Measurements from ENCODE around the gene TADA1. TPM values are rescaled to one million over a fixed set of nuclear protein-coding genes. Genes with fewer than 3 reads are reported as not detected.

The TADA1 gene
- total and polyA plus RNA-seq, 9 donors: 9.8 to 15.0 (median 11.5) TPM

DNA sequence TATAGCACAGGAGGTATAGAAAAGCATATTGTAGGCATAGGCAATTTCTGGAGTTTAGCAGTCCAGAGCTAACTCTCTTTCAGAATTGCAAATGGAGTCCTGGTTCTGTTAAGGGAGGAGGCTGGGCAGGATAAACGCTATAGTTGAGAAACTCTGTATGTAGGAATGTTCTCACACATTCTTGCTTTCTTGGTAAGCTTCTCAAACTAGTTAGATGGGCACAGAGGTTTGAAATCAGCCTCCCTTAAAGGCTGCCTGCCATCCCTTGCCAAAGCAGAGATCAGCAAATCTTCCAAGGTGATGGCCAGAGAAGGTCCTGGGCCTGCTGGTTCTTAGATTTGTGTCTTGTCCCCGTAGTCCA, 42.9 kb upstream of the TADA1 start:
- intact Hi-C loops (cut with DNase I): no loop called here
- TF ChIP-seq, protein P1, sequence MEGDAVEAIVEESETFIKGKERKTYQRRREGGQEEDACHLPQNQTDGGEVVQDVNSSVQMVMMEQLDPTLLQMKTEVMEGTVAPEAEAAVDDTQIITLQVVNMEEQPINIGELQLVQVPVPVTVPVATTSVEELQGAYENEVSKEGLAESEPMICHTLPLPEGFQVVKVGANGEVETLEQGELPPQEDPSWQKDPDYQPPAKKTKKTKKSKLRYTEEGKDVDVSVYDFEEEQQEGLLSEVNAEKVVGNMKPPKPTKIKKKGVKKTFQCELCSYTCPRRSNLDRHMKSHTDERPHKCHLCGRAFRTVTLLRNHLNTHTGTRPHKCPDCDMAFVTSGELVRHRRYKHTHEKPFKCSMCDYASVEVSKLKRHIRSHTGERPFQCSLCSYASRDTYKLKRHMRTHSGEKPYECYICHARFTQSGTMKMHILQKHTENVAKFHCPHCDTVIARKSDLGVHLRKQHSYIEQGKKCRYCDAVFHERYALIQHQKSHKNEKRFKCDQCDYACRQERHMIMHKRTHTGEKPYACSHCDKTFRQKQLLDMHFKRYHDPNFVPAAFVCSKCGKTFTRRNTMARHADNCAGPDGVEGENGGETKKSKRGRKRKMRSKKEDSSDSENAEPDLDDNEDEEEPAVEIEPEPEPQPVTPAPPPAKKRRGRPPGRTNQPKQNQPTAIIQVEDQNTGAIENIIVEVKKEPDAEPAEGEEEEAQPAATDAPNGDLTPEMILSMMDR (IDR thresholded peaks at IDR 0.05): no peak
- TF ChIP-seq EP300 (IDR thresholded peaks at IDR 0.05) (no peak), POLR2A (IDR thresholded peaks at IDR 0.05) (no peak)
- Histone ChIP-seq H3K27me3 (no peaks in the 10 kb centered on the region), H3K4me1 (ENCODE audit: insufficient read depth) (peaks cover 2% of the 10 kb centered on the region), H3K4me3 (no peak overlapping the region), H3K9me3 (no peaks in the 10 kb centered on the region), H3K27ac (no peak overlapping the region), H3K36me3 (no peaks in the 10 kb centered on the region)
- 79 to 88% (median 83%) methylated on average over 2 of the region's 2 CpGs for WGBS, 3 donors
- no peak for DNase-seq

DNA sequence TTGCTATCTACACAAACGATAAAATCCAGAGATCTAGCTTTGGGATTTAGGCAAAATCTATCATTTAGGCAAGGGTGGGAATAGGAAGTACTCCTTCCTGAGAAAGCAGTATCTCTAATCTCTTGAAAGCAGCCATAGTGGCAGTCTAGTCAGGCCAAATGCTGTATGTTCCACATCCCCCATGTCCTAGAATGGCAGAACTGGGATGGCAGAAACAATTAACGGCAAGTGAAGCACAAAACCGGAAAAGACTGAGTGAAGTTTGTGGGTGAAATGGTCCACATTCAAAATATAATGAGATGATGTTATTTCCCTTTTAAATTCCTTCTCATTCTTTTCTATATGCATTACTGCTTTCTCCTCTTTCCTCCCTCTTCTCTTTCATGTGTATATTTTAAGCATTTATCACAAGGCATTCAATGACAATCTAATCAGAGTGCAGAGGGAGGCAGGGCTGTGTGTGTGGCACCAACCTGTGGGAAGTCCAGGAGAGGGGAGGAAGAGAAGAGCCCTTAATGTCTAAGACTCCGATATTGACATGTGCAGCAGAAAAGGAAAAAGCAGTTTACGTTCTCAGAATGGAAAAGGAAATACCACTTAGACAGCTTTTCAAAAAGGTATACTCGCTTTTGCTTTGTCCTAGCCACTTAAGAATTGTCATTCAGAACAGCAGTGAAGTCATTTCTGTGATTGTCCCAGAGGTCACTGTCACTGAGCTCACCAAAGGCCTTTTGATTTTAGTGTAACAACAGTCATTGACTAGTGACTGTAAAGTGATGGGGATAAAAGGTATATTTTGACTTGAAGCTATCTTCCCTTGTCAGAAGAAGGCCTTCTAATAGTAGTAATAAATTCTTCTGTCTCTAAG, 42.3 kb upstream of the TADA1 start:
- Histone ChIP-seq H3K36me3 (no peaks in the 10 kb centered on the region), H3K27me3 (no peaks in the 10 kb centered on the region), H3K9me3 (no peaks in the 10 kb centered on the region), H3K4me3 (no peak overlapping the region), H3K4me1 (ENCODE audit: insufficient read depth) (peaks cover 2% of the 10 kb centered on the region), H3K27ac (no peak overlapping the region)
- no peak for DNase-seq
- intact Hi-C loops (cut with DNase I): no loop called here
- 82 to 86% (median 84%) methylated on average over 6 of the region's 6 CpGs for WGBS, 3 donors
- TF ChIP-seq, protein P1 (IDR thresholded peaks at IDR 0.05): no peak
- TF ChIP-seq POLR2A (IDR thresholded peaks at IDR 0.05): no peak
- no peak for TF ChIP-seq EP300 (IDR thresholded peaks at IDR 0.05)

- 86 to 89% (median 86%) methylated on average over 4 of the region's 4 CpGs for WGBS, 3 donors
- TF ChIP-seq, protein P1 (IDR thresholded peaks at IDR 0.05): no peak
- TF ChIP-seq EP300 (IDR thresholded peaks at IDR 0.05) (no peak), POLR2A (IDR thresholded peaks at IDR 0.05) (no peak)
Measured at GRCh38 chr1:166915941-166916340, 39.9 kb upstream of the TADA1 start.

GRCh38 chr1:166915042-166915441, 39.0 kb upstream of the TADA1 start:
- Histone ChIP-seq H3K27me3 (no peaks in the 10 kb centered on the region), H3K27ac (no peak overlapping the region), H3K9me3 (no peaks in the 10 kb centered on the region), H3K4me1 (ENCODE audit: insufficient read depth) (no peaks in the 10 kb centered on the region), H3K36me3 (no peaks in the 10 kb centered on the region), H3K4me3 (no peak overlapping the region)
- intact Hi-C loops (cut with DNase I): no loop called here
- TF ChIP-seq, protein P1 (IDR thresholded peaks at IDR 0.05): no peak
- TF ChIP-seq POLR2A (IDR thresholded peaks at IDR 0.05): no peak
- TF ChIP-seq EP300 (IDR thresholded peaks at IDR 0.05): no peak
- no peak for DNase-seq
- WGBS, 3 donors: 63 to 93% (median 82%) methylated on average over 1 of the region's 1 CpG

More at GRCh38 chr1:166915941-166916340, 39.9 kb upstream of the TADA1 start:
- H3K4me3 ChIP-seq: no peak overlapping the region
- intact Hi-C loops (cut with DNase I): no loop called here
- no peak for DNase-seq
- no peaks in the 10 kb centered on the region for H3K27me3 ChIP-seq
- H3K36me3 ChIP-seq: no peaks in the 10 kb centered on the region
- no peak overlapping the region for H3K27ac ChIP-seq
- peaks cover 2% of the 10 kb centered on the region for H3K4me1 ChIP-seq (ENCODE audit: insufficient read depth)
- no peaks in the 10 kb centered on the region for H3K9me3 ChIP-seq
